Right ventricle myocardium inferior (tissue), 1 donor: ENCODE data around the gene SLF2. TPM values are rescaled to one million over a fixed set of nuclear protein-coding genes. Genes with fewer than 3 reads are reported as not detected.

Experiments
- ATAC-seq: fragments of 200-7000 bp; cut with Tn5 transposase; one replicate; pipeline ENCODE4 v1.9.1; 2020; ENCODE audit warnings: mild to moderate bottlenecking, moderate library complexity
- DNase-seq: peaks from one replicate; pipeline ENCODE4 v3.0.0; 2021; ENCODE audit errors: missing footprints
- intact Hi-C: fragments of 100-400 bp; cut with DNase I; formaldehyde crosslinking; loops from one replicate; pipeline ENCODE4 v1.11.0; 2022
- total RNA-seq: library from RNA; stranded (reverse); fragmentation: NEBNext Ultra II Directional; extraction: Animal tissue kit (Norgen Biotek cat#: 25700); gene quantifications from one replicate; pipeline ENCODE4 v1.2.1, GENCODE V29; 2021
- donor health status: DM: no; HTN: yes; CAD: no; lungs with severe emphysema.

The SLF2 gene
- total RNA-seq, 1 donor from 2014 or later, result 17.0 TPM

DNA sequence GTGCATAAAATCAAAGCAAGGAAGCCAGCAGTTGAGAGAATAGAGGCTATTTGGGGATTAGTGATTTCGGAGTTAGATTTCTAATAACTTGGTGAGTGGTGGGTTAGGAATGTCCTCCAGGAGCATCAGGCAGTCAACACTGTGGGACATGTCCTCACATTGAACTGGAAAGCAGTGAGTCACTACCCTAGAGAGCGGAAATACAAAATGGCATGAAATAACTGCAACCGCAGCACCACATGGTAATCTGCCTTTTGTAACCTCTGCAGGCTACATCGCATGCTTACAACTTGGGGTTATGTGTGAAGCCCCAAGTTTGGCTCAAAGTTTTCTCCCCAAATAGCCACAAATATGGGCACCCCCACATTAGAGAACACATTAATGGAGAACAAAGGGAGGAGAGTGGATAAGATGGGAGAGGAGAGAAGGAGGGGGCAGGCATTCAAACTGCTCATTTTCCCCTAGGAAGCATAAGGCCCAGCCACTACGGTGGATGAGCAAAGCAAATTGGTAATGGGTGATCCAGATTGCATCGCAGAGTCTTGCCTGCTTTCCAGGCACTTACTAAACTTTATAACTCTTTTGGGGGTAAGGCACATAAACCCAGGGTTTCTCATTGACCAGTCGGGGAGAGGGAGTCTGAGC lies 22.0 kb upstream of the SLF2 start:
- ATAC-seq (peak; percentile 70), DNase-seq (no peak)
- intact Hi-C loops, result no loop called here

DNA sequence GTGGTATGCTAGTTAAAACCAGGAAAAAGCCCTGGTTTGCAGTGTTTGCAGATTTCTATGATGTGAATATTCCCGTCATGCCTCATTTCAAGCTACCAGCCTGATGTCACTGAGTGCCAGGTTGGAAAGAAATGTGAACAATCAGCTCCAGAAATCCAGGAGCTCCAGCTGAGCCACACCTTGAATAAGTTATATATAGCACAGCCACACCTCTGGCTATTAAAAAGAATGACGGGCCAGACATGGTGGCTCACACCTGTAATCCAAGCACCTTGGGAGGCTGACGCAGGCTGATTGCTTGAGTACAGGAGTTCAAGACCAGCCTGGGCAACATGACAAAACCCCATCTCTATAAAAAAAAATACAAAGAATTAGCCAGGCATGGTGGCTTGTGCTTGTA lies 18.7 kb upstream of the SLF2 start:
- peak; percentile 25 for DNase-seq
- no peak for ATAC-seq
- intact Hi-C loops, result no loop called here

DNA sequence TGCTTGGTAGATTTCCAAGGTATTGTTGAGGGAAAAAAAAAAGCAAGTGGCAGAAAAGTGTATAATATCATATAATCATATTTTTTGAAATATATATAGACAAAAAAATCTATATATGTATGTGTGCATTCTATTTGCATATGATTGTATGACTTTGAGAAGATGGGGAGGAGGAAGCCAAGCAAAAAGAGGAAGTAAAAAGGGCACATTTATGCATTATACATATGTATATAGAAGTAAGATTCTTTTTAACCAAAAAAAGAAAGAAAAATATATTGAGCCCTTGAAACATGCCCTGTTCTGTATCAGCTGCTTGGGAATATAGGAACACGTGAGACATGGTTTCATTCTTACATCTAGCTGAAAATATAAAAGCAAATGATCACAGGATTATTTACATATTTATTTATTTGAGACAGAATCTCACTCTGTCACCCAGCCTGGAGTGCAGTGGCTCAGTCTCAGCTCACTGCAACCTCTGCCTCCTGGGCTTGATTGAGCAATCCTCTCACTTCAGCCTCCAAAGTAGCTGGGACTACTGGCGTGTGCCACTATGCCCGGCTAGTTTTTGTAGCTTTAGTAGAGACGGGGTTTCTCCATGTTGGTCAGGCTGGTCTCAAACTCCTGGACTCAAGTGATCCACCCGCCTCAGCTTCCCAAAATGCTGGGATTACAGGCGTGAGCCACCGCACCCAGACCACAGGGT lies 18.0 kb upstream of the SLF2 start:
- ATAC-seq, result no peak
- DNase-seq, result no peak
- intact Hi-C loops, result no loop called here

DNA sequence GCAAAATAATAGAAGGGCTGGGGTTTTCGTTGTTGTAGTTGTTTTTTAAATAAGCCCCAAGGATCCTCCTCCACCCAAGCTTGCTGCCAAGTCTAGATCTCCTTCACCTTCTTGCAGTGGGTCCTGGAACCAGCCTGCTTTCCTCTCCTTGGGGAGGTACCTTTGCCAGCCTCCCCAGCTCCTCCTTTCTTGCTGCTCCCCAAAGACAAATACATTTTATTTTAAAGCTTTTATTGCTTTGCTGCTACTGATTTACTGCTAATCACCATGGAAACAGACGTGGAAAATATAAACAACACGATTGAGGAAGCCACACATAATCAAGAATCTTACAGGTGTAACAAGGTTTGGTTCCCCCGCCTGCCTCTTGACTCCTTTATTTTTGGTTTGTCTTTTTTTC lies 17.4 kb upstream of the SLF2 start:
- DNase-seq, result peak; percentile 22
- intact Hi-C loops, result no loop called here
- no peak for ATAC-seq

DNA sequence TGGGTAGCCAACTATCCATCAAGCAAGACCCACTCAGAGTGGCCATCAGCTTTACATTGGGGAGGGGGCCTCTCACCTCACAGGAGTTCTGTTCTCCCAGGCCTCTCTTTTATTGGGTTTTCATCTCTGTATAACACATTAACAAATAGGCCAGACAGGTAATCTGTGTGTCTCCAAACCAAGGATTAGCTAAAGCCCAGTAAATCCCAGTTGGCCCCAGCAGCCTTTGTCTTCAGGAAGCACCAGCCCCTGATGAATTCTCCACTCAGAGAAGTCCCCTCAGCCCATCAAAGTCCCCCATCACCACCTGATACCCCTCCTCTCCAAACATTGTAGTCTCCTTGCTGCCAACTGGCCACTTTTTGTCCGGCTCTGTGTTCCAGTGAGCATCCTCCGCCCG lies 16.9 kb upstream of the SLF2 start:
- DNase-seq, result no peak
- no peak for ATAC-seq
- intact Hi-C loops, result no loop called here

DNA sequence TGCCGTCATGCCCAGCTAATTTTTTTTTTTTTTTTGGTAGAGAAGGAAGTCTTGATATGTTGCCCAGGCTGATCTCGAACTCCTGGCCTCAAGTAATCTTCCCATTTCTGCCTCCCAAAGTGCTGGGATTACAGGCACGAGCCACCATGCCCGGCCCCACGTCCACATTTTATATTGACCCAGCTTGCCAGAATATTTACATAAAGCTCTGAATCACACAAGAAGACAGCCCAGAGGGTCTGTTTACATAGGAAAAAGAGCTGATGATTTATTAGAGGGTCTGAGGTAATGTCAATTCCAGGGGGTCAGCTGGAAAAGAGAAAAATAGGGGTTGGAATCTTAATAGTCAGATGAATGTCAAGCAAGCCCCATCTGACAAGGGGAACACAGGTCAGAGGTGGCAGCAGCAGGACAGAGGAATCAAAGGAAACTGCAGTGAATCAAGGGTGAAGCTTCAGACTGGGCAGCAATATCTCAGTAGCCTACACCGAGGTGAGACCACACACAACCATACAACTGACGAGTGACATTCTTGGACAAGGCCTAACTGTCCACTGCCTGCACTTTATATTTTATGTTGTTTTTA lies 15.8 kb upstream of the SLF2 start:
- intact Hi-C loops, result no loop called here
- no peak for DNase-seq
- no peak for ATAC-seq

DNA sequence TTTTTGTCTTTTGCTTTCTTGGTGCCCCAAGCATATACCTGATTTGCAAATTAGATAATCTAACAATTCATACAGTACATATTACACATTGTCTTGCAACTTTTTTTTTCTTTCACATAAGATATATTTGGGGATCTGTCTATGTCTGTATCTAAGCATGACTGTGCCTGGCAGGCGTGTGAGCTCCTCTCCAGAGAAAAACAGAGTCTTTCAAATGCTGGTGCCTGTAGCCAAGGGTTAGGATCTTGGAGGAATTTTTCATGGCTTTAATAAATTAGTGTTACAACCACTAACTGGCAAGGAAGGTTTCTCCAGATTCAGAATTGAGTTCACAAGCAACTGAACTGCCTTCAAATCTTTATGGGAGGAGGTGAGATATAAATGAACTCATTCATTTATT lies 14.8 kb upstream of the SLF2 start:
- no peak for DNase-seq
- intact Hi-C loops, result no loop called here
- no peak for ATAC-seq

DNA sequence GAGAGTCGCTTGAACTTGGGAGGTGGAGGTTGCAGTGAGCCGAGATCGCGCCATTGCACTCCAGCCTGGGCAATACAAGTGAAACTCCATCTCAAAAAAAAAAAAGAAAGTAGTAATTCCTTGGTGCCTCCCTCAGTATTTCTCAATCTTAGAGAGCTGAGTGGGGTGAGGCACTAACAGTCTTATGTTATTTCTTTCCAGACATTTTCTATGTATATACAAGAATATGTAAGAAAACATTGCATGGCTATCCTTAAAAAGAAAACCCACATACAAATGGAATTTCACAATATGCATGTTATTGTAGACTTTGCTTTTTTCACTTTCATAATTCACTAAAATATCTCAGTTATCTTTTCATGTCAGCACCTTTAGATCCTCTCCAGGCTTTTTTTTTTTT lies 13.6 kb upstream of the SLF2 start:
- intact Hi-C loops, result no loop called here
- no peak for DNase-seq
- no peak for ATAC-seq

DNA sequence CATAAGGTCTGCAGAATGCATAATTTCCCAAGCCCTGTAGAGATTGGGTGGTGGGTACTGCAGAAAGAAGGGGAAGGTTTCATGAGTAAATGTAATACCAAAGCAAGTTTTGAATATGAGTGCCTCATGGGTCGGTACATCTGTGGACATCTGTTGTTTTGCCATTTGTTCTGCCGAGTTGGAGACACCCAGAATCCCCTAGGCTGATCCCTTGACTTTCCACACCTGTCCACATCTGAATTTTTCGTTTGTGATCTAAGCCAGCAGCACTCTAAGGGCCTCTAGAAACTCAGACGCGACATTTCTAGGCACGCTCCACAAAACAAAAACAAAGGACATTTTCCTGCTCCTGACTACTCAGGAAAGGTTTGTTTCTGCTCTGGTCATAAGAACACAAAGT lies 11.7 kb upstream of the SLF2 start:
- no peak for DNase-seq
- intact Hi-C loops, result no loop called here
- ATAC-seq, result no peak

DNA sequence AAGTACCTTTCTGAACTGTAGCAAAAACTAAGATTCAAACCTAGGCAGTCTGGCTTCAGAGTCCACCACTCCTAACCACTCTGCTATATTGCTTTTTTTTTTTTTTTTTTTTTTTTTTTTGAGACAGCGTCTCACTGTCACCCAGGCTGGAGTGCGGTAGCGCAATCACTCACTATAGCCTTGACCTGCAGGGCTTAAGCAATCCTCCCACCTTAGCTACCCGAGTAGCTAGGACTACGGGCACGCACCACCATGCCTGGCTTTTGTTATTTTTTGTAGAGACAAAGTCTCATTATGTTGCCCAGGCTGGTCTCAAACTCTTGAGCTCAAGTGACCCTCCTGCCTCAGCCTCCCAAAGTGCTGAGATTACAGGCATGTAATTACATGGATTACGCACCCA lies 10.1 kb upstream of the SLF2 start:
- DNase-seq (no peak), ATAC-seq (no peak)
- intact Hi-C loops, result no loop called here

DNA sequence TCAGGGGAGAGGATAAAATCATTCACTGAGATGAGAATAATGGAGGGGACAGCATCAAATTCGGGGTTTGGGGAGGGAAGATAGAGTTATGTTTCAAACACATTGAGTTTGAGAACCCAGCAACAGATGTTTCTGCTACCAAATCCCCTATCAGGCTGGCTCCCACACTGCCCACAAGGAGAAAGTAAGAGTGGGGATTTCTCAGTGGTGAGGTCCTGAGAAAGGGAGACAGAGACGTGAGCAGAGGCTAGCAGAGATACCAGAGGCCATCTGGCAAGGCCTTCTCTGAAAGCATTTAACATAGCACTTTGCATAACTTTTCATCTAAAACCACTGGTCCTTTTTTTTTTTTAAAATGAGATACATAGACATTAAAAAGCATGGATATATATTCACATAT lies 7.8 kb upstream of the SLF2 start:
- ATAC-seq (no peak), DNase-seq (no peak)
- intact Hi-C loops, result no loop called here

DNA sequence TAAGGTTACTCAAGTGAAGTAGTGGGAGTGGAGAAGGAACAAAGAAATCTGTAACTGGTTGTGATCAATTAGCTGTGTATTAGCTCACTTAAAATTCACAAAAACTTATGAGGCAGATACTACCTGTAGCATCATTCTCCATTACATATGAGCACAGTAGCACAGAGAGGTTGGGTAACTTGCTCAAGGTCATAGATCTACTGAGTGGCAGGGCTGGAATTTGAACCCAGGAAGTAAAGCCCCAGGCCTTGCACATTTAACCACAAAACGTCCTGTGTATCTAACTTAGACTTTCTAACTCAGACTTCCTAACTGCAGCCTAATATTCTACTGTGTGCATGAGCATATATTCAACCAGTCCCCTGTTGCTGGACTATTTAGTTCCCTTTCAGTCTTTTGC lies 5.6 kb upstream of the SLF2 start:
- ATAC-seq (no peak), DNase-seq (no peak)
- intact Hi-C loops, result no loop called here

DNA sequence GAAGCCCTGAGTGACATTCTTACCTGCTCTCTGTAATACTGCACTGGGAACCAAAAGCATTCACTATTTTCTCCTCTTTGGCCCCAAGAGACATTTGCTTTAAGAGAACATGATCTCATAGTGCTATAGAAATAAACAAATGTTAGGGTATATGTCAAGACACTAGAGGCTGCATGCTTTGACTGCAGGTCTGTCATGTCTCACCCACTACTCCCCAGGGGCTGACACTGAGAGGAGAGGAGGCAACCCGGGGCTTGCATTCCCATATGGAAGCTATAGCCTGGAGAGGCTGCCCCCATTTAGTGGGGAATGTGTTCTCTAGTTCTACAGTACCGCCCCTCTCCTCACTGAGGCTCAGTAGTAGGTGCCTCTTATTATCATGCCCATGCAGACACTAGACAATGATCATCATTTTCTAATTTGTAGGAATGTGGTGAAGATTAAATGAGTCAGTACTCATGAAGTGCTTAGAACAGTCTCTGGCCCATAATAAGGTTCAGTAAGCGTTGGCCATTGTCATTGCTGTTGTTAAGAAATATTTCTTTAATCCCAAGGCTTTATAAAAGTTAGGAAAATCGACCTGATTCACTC lies 4.9 kb upstream of the SLF2 start:
- intact Hi-C loops, result no loop called here
- ATAC-seq (no peak), DNase-seq (no peak)

DNA sequence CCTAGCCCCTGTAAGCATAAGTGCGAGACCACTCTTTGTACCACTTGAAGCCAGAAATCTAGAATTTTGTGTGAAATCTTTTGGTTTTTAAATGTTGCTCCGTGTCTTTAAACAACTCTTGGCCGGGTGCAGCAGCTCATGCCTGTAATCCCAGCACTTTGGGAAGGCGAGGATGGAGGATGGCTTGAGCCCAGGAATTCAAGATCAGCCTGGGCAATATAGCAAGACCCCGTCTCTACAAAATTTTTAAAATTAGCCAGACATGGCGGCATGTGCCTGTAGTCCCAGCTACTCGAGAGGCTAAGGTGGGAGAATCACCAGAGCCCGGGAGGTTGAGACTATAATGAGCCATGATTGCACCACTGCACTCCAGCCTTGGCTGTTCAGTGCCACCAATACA lies 4.4 kb upstream of the SLF2 start:
- DNase-seq (no peak), ATAC-seq (no peak)
- intact Hi-C loops, result no loop called here

DNA sequence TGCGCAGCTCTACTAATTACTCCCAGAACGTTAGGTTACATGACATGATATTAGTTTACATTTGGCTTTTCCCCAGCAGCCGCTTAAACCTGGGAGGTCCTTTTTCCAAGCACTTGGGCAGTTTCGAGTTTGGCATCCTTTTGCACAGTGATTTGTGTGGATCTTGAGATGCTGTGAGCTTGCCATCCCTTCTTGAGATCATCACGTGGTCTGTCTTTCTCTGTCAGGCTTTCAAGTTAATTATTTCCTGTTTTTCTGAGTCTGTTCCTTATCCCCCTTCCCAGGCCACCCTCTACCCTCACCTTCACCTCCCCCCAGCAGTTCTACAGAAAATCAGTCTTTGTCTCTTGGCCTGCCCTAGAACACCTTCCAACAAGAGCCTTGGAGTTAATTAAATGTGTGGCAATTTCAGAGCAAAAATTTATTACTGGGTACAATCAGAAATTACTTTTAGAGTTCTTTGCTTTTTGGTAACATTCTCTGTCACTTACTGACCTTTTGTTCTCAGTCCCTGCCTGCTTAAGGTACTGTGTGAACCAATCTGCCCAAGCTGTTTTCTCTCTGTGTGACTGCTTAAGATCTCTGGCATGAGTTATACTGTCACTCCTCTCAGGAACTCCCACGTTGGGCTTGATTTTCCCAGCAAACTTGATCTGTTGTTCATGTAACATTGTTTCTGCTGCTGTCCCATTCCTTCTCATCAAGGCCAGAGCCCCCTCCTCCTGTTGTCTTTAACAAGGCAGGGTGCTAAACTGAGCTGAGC lies 3.1 kb upstream of the SLF2 start:
- no peak for ATAC-seq
- intact Hi-C loops, result no loop called here
- DNase-seq, result no peak

DNA sequence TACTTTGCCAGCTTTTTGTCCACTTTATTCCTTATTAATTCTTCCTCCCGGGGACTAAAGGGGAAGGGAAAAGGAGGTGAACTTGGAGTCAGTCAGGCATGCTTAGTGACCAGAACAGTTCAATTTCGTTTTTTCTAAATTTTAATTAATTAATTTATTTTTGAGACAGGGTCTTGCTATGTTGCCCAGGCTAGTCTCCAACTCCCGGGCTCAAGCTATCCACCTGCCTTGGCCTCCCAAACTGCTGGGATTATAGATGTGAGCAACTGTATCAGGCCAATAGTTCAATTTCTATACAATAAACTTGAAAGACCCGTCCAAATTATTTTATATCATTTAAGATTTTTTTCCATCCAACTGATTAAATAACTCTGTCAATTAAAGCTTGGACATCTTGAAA lies 1.3 kb upstream of the SLF2 start:
- ATAC-seq (no peak), DNase-seq (no peak)
- intact Hi-C loops, result no loop called here

DNA sequence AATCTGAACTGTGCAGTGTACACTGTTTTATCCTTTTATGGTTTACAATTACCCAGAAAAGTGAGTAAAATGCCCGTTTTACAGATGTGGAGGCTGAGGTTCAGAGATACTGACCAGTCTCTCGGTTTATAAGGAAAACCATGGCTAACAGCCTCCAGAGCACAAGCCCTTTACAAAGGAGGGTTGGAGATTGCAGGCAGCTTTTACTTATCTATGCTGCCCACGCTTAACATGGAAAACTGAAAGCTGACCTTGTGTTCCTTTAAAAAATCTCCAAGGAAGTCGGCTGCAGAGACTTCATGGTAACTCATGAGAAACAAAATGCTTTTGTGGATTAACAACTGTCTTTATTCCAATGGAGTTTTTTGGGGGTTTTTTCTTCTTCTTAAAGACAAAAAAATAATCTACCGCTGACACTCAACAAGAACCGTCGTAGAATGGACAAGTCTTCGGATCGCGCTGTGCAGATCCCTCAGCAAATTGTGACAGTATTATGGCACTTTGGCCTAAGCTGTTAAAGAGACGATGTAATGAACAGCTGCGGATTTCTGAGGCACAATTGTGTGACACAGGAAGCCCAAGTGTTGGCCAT lies 654 bp upstream of the SLF2 start:
- ATAC-seq (no peak), DNase-seq (no peak)
- intact Hi-C loops, result no loop called here

DNA sequence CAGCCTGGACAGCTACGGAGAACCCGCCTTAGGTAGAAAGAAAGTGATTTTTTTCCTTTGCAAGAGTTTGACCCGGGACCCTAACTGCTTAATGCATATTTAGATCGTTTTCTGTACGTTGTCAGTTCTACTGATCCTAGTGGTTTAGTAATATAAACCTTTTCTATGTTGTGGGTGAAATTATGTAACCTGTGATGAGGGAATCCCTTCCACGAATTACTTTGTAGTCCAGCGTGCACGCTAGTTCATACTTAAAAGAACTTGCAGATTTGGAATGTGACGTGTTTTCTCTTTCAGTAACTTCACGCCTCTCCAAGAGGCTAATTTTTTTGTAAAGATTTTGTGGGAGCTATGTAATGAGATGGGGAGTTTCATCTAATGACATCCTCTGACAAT lies 705 bp downstream of the SLF2 start:
- ATAC-seq, result no peak
- intact Hi-C loops, result no loop called here
- no peak for DNase-seq

DNA sequence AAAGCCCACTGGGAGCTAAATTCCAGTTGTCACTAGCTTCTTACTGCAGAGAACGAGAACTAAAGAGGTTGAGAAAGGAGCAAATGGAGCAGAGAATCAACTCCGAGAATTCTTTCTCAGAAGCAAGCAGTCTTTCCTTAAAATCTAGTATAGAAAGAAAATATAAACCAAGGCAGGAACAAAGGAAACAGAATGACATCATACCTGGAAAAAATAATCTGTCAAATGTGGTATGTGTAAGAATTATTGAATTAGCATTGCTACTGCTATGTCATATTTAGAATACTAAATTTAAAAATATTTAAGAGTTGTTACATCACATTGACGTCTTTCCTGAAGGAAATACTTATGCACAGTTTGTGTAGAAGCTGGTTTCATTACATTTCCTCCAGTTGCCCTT lies 4.3 kb downstream of the SLF2 start:
- no peak for ATAC-seq
- intact Hi-C loops, result no loop called here
- no peak for DNase-seq
